ENCODE data around the gene ATP5F1D. TPM values are rescaled to one million over a fixed set of nuclear protein-coding genes. Genes with fewer than 3 reads are reported as not detected.
A peak's percentile ranks its signal among the peaks of the same experiment; 100 is the strongest.

Gene ATP5F1D
- total RNA-seq, 1 donor = 12.1 TPM

- DNase-seq (ENCODE audit: low read depth) = peak; percentile 88
- H3K4me3 ChIP-seq (ENCODE audit: low read depth, low read length) = no peak overlapping the region
- no peak for TF ChIP-seq CTCF (IDR thresholded peaks at IDR 0.05; ENCODE audit: insufficient read depth, low read depth, low read length)
These were observed 23.5 kb downstream of the ATP5F1D start for GRCh38 chr19:1264801-1265614.

- H3K4me3 ChIP-seq (ENCODE audit: low read depth, low read length) = peak overlapping the region; percentile 63
- TF ChIP-seq CTCF (IDR thresholded peaks at IDR 0.05; ENCODE audit: insufficient read depth, low read depth, low read length) = no peak
- peak; percentile 76 for DNase-seq (ENCODE audit: low read depth)
These were observed 24.1 kb downstream of the ATP5F1D start for GRCh38 chr19:1265615-1266128.

- peak; percentile 83 for DNase-seq (ENCODE audit: low read depth)
These were observed 24.8 kb downstream of the ATP5F1D start for GRCh38 chr19:1266129-1266915.

GRCh38 chr19:1266916-1267476 lies 25.4 kb downstream of the ATP5F1D start:
- peak; percentile 75 for TF ChIP-seq CTCF (IDR thresholded peaks at IDR 0.05; ENCODE audit: insufficient read depth, low read depth, low read length)
- no peak for DNase-seq (ENCODE audit: low read depth)
- peak overlapping the region; percentile 63 for H3K4me3 ChIP-seq (ENCODE audit: low read depth, low read length)

More at GRCh38 chr19:1266129-1266915, 24.8 kb downstream of the ATP5F1D start:
- H3K4me3 ChIP-seq (ENCODE audit: low read depth, low read length) = peak overlapping the region; percentile 63
- no peak for TF ChIP-seq CTCF (IDR thresholded peaks at IDR 0.05; ENCODE audit: insufficient read depth, low read depth, low read length)

- no peak for DNase-seq (ENCODE audit: low read depth)
- no peak for TF ChIP-seq CTCF (IDR thresholded peaks at IDR 0.05; ENCODE audit: insufficient read depth, low read depth, low read length)
- H3K4me3 ChIP-seq (ENCODE audit: low read depth, low read length) = peak overlapping the region; percentile 25
These were observed 26.1 kb downstream of the ATP5F1D start for GRCh38 chr19:1267477-1268225.

Measured in fibroblast of villous mesenchyme (primary cell).